GM21381 (cell line): ENCODE data around the gene CBX5.
"Not testable (repeated sequence)": the region's sequence is repeated elsewhere in the genome, so short reads cannot be mapped to it uniquely, and the experiment has no call there.

Experiments used
- ATAC-seq: cut with Tn5 transposase; IDR thresholded peaks from one replicate; pipeline ENCODE4 v1.9.1; 2021; ENCODE audit warnings: mild to moderate bottlenecking, moderate library complexity; ENCODE audit not compliant: unreplicated experiment

CBX5 gene

DNA sequence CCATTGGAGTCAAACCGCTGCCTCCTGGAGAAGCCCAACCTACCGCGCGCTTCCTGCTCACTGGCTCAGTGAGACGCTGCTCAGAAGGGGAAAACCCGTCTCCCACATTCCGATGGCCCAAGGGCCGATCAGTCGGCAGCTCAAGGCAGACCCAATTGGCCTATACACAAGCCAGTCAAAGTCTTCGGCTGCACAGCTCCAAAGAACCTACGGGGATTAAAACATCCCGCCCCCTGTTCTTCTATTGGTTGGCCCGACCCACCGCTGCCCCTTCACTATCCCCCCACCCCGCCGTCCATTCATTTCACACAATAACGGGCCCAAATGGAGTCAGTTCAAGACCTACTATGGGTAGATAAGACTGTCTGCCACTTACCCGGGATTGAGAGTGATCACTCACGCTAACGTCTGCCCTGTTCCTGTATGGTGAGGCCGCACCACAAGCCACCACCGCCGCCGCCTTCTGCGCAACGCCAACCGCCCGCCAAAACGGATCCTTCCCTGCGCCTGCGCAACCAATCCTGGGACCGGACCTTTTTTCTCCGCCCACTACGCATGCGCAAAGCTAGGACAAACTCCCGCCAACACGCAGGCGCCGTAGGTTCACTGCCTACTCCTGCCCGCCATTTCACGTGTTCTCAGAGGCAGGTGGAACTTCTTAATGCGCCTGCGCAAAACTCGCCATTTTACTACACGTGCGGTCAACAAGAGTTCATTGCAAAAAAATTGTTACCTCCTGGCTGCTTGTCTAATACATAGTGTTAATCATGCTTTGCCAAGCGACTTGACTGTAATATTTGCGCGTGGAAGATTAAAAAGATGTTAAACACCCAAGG lies at the start of gene CBX5:
CBX5 (minus strand) TSS at position 491 of the 836 bp plus-strand sequence. CDS start 22,472 bp downstream, outside the sequence.
- ATAC-seq: peak; percentile 69

DNA sequence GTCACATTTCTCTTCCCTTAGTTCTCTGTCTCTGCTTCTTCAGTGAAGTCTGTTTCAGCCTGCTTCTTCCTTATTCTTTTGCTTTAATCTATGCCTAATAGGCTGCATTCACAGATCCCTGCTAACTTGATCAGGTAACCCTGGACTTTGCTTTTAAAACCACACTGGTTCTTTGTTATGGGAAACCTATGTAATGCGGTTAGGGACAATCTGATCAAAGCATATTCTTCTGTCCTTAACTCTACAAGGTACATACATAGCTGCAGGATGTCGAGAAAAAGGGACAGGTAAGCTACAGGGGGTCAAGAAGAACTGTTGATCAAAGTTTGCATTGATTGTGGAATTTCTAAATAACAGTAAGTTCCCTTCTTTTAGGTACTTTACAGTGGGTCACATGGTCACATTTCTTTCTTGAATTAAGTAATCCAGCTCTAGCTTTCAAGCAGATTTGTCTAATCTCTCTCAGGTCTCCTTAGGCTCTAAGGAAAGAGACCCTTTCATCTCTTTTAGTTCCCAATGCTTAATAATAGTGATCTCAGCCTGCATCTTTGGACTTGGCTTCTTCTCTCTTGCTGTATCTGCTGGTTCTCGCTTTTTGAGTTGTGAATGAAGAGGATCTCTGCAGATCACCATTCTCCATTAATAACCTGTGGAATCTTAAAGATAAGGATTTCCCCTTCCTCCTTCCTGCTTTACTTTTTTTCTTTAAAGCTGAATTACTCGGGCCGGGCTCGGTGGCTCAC lies 48.8 kb upstream of the CBX5 start:
- ATAC-seq: no peak

DNA sequence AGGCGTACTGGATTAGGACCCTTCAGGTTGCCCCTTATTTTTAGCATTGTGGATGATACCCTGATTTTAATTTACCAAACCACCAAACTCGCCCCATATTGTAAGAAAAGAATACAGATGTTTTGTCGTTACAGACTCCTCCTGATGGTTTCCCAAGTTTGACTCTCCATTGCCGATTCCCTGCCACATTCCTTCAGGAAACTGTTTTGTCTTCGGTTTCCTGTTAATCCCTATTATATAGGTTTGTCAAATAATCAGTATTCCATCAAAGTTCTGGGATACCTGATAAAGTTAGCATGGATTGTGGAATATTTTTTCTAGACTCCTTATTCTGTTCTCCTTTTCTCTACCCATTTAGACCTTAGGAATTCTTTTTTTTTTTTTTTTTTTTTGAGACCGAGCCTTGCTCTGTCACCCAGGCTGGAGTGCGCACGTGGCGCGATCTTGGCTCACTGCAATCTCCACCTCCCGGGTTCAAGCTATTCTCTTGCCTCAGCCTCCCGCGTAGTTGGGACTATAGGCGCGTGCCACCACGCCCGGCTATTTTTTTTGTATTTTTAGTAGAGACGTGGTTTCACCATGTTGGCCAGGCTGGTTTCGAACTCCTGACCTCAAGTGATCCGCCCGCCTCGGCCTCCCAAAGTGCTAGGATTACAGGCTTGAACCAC lies 45.7 kb upstream of the CBX5 start:
- not testable (repeated sequence) for ATAC-seq

DNA sequence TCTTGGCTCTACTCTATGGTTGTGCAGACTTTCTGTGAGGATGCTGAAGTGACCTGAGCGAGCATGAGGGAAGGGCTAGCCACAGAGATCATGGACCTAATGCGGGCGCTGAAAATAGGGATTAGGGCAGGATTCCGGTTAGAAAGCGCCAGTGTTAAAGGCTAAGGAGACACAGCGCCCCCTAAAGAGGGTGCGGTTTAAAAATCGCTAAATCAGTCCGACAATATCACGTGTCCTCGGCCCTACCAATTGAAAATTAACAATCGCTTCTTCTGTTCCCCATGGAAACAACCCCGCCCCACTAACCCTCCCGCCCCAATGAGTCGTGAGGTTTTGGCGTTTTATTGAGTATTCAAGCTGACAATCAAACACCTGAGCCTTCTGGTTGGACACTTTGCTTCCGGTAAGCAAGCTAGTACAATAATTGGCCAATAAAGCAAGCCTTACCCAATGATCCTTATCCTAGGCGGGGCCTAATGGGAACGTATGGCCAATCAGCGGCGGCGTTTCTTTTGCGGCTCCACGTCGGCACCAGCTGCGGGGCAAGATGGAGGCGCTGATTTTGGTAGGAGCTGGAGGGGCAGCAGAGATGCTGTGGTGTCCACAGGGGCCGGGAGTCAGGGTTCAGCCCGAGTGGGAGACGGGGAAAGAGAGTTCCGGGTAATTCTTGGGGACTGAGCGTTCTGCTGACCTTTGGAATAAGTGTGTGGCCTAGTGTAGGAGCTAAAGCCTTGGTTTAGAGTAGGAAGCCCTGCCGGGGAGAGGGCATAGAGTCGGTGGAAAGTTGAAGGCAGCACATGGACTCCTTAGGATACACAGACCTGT lies 44.9 kb upstream of the CBX5 start, which contains the start of gene COPZ1:
COPZ1 (plus strand) TSS at position 515 of the 825 bp plus-strand sequence; CDS start at position 548, 33 bp downstream.
- peak; percentile 97 for ATAC-seq

DNA sequence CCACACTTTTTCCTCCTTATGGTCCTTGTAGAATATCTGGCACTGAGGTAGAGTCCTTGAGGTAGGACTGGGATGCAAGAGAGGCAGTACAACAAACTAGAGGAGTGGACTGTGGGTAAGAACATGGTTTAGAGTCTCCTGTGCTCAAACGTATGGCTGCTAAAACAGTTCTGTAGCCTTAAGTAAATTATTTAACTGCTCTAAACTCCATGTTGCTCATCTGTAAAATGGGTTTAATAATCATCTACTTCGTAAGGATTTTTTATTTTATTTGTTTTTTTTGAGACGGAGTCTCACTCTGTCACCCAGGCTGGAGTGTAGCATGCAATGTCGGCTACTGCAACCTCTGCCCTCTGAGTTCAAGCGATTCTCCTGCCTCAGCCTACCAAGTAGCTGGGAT lies 41.4 kb upstream of the CBX5 start:
- no peak for ATAC-seq

DNA sequence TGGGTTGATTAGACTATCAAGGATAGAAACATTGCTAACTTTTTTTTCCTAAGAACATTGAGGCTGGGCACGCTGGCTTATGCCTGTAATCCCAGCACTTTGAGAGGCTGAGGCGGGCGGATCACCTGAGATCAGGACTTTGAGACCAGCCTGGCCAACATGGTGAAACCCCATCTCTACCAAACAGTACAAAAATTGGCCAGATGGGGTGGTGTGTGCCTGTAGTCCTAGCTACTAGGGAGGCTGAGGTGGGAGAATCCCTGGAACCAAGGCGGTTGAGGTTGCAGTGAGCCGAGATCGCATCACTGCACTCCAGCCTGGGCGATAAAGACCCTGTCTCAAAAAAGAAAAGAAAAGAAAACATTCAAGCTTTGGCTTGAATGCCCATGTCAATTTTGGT lies 32.4 kb upstream of the CBX5 start:
- ATAC-seq: not testable (repeated sequence)

DNA sequence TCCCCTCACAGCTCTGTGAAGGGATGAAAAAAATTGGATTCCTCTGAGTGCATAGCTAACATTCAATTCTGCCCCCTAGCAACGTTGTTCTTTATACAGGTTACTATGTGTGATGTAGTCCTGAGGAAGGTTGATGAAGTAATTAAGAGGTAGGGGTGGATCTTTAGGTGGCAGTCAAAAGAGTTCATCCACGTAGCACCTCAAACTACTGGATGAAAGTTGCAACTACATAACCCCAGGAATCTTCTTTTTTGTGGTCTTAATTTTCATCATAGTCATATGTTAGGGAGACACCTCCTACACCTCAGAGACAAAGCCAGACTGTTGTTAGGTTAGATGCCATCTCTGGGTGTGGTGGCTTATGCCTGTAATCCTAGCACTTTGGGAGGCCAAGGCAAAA lies 31.1 kb upstream of the CBX5 start:
- no peak for ATAC-seq

DNA sequence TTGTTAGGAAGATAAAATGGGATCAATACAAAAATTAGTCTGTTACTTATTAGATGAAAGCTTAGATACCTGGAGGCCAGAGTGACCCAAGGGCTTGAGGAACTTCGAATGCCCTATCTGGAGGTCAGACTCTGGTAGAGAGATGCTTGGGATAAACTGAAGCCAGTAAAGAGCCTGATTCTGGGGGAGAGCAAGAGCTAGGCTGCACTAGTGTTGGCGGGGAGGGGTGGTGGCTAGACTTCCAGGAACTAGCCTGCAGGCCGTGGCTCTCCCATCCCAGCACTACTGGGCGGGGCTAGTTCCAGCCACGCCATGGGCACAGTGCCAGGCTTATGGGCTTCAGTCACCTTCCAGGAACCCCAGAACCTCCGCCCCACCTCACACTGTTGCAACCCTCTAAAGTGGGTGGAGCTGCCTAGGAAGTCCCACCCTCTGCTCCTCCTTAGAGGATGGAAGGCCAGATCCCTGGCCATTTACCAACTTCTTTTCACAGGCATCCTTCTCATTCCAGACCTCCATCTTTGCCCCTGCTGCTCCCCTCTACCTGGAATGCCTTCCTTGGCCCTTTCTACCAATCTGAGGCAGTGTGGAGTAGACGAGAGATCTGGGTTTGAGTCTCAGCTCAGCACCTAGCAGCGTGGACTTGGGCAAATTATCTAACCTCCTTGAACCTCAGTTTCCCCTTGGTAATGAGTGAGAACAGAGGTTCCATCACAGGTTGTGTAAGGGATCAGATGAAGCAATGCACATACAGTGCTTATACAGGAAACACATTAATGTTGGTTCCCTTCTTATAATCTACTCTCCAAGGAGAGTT lies 27.2 kb upstream of the CBX5 start:
- no peak for ATAC-seq

DNA sequence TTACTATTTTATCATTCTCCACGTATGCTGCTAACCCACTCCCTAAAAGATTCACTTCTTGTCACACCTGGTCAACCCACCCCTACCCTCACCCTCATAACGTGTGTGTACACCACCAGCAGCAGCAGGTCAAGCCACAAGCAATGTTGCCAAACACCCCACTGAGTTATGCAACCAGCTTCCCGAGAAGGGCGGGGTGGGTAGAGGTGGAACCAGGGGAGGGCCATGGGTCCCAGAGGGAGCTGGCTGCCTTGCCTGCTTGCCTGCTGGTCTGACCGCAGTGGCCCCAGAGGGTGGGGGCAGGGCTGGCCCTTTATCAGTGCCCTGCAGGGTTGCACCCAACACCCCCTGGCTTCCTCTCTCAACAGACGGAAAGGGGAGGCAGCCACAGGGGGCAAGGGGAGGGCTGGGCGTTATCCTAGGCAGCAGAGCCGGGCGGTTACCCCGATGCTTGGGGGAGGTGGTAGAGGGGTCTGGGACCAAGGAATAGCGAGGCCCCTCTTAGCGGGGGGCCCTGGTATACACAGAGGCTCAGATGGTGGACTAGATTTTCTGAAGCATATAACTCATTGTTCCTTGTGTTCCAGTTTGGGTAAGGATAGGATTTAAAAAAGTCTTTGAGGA lies 24.4 kb upstream of the CBX5 start:
- no peak for ATAC-seq

DNA sequence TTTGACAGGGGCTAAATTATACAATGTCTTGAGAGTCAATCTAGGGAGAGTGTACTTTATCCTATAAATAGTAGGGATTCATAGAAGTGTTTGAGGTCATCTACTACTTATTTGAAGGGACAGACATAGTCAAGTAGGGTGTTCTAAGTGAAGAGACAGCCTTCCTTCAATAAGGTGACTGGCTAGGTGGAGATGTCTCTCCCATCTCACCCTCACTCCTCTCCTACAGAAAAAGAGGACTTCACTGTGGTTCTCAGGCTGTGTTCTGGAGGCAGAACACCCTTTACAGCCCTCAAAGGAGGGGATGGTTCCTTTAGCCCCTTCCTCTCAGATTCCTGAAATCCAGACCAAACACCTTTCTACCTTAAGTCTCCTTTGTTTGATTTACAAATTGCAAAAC lies 23.7 kb upstream of the CBX5 start:
- ATAC-seq: no peak

DNA sequence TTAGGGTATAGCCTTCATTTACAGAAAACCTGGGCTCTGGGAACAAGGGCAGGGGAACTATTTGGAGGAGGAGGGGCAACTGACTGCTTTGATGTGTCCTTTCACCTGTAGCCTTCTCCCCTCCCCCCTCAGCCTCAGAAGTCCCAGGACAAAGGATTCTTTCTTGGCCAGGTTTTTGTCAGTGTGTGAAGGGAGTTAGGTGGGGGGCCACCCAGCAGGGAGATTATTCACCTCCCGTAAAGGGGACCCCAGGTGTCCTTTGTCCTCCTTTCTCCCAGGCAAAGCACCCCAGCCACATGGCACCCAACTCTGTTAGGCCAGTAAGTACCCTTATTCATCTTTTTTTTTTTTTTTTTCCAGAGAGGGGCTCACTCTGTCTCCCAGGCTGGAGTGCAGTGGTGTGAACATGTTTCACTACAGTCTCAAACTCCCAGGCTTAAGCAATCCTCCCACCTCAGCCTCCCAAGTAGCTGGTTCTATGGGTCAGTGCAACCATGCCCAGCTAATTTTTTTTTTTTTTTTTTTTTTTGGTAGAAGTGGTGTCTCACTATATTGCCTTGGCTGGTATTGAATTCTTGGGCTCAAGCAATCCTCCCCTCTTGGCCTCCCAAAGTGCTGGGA lies 21.6 kb upstream of the CBX5 start:
- ATAC-seq: no peak

DNA sequence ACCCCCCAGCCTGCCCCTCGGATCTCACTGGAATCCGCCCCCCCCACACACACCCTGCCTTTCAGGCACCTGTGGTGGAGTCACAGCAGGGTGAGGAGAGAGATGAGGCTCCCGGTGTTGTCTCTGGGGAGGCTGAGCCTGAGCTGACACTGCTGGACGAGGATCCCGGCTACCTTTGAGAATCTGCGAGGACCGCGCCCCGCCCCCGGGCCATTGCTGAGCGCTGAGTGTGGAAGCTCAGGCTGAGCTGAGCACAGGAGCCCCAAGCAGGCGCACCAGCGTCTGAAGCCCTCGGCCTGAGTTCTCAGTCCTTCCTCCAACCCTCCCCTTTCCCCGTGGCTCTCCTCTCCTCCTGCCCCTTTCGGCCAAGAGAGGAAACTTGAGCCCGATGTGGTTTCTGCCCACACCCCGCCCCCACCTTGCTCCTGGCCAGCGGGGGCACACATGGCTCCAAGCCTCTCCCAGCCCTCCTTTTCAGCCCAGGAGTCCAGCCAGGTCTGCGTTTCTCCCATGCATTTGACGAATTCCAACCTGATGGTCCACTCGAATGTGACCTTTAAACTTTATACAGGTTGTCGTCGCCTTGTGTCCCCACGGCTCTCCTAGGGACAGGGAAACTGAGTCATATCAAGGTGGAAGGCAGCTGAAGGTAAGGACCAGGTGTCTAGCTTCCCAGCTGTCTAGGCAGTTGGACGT lies 21.0 kb upstream of the CBX5 start, which contains the start of gene NFE2:
NFE2 (minus strand) TSS at position 284 of the 696 bp plus-strand sequence. CDS start 5,767 bp downstream, outside the sequence.
- no peak for ATAC-seq

DNA sequence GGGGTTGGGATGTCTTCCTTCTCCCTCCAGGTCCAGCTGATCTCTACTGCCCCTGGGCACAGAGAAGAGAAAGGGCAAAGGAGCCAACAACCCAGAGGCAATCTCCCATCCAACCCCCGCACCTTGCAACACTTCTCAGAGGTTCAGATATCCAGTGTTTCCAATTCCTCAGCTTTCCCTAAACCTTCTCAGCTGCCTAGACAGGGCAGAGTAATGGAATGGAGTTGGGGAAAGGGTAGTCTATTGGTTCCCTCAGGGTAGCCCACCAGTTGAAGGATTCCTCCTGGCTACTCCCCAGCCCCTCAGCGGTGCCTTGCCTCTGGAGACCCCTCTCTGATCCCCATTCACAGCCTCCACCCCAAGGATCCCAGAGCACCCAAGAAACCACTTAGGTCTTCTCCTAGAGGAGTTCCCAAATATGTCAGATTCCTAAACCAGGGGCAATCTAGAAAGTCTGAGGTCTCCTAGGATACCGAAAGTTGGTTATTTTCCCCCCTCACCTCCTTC lies 20.4 kb upstream of the CBX5 start:
- no peak for ATAC-seq

DNA sequence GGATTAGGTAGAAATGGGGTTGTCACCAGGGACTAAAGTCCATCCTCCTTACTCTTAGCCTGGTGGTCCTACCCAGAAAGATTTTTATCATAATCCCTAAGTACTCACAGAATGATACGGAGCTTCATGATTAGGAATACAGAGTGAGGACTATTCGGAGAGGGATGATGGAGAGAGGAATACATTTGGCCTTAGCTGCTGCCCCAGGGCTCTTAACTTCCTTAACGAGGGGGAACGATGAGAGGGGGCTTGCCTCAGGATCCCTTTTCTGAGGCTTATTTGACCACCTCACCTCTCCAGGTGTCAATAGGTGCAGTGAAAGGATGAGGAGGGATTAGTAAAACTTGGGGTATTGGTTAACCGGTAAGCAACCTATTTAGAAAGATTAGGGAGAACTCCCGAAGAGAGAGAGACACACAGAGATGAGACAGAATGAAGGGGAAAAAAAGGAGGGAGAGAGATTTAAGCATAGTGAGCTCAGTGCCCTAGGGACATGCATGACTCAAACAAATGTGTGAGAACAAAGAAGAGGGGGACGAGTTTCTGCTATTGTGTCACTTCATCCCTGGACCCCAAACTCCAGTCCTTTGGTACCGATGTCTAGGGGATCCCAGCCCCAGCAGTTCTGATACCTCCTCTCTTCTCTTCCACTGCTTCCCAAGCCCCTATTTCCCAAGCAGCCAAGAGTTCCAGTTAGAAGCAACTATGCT lies 19.7 kb upstream of the CBX5 start:
- ATAC-seq: no peak

DNA sequence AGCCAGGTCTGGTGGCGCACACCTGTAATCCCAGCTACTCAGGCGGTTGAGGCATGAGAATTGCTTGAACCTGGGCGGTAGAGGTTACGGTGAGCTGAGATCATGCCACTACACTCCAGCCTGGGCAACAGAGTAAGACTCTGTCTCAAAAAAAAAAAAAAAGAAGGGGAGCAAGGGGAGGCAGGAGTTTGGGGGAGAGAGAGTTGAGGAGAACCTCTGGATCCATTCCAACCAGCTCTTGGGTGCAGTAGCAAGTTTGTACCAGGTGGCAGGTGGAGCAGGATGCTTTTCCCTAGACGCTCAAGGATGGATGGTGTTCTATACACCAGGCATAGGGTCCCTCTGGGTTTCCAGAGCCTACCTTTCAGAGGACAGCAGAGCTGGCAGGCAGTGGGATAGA lies 19.0 kb upstream of the CBX5 start:
- no peak for ATAC-seq

DNA sequence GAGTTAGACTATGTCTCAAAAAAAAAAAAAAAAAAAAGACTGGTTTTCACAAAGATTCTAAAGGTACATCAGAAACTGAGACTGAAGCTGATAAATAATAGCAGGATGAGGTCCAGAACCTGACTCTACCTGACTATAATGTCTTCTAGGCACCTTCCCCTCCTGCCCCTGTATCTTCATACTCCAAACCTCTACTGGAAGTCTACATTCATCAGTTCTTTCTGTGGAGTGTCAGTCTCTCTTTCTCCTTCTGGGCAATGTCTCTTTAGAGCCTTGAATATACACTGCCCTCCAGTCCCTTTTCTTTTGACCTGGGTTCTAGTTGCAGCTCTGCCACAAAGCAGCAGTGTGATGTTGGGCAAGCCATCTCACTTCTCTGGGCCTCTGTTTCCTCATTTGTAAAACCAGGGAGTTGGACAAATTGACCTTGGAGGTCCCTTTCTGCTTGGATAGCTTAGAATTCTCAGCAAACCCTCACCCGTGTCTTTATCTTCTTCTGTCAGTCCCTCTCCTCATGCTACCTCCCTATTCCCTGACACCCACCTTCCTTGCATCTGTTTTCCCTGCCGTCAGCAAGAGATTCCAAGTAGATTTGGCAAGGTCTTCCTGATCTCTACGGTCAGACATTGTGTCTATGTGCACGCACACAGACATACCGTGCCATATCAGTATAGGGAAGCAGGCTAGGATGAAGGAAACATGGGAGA lies 16.6 kb upstream of the CBX5 start:
- ATAC-seq: no peak
